NCI-H2029 (cell line): ENCODE measurements around the gene LPIN1.

Experiments used
- DNase-seq: peaks from one replicate; lab custom pipeline; 2025; lab: John Stamatoyannopoulos, UW

The LPIN1 gene

DNA sequence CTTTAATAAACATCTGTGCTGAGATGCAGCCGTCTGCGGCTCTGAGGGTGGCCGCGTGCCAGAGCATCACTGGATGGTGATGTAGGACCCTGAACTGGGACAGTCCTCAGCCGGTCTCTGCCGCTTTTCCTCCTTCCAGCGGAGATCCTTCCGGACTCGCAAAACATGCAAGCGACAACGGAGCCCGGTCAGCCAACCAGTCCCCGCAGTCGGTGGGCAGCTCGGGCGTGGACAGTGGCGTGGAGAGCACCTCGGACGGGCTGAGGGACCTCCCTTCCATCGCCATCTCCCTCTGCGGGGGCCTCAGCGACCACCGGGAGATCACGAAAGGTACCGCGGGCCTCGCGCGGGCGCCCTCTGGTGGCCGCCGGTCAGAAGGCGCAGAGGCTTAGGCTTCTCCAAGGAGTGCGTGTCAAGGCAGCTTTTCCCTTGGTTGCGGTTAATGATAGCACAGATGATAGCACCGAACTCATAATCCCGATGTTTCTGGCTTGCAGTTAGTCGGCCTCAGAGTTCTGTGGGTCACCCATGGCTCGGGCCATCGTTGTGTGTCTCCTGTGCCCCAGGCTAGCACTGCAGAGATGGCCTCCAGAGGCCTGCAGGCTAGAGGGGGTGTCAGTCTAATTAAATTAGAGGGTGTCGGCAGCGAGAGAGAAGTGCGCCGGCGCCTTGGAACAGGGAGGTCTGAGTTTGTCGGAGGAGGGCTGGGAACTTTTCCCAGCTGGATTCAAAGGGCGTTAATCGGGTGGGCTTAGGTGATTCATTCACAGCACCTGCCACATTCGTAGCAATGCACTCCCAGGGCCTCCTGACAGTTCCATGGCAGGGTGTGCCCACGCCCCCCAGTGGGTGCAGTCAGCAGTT, 38.5 kb downstream of the LPIN1 start:
- no peak for DNase-seq

DNA sequence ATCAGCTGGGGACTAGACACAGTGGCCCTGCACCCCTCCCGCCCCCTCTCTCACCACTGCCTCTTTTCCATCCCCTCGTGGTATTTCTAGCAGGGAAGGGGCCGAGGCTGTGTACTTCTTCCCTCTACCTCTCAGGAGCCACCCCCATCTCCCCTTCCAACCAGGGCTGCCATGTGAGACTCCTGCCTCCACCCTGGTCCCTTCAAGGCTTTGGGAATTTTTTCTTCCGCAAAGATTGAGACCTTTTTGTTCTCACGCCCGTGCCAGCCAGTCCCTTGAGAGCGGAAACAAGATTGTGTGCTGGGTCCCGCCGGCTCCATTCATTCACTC, 39.1 kb downstream of the LPIN1 start:
- DNase-seq, result no peak

DNA sequence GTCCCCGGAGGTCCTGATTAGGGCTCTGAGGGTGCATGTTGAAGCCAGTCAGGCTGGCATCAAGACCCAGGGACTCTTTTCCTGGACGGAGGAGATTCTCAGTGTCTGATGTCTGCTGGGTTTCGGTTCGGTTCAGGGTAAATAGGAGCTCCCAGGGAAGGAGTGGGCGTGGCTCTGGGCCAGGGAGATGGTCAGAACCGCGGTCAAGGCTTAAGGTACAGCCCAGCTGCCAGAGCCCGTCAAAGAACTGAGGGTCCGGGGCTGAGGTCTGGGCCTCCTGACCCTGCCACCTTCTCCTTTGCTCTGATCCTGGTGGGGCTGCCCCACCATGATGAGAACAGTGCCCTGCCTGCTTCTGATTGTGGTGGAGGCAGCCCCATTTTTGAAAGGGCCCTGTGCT, 39.8 kb downstream of the LPIN1 start:
- no peak for DNase-seq

DNA sequence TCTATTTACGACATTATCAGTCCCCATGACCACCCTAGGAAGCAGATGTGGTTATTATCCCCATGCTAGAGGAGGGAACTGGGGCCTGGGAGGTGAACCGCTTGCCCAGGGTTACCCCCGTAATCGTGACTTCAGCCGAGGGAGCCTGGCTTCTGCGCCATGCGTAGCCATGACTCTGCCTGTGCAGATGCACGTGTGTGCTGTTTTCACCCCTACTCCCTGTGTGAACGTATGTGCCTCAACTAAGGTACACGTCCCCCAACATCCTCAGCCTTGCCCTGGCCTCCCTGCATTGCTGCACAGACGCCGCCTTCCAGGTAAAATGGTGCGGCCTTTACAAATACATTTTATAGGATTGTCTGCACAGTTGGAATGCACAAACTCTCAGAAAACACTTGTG, 40.2 kb downstream of the LPIN1 start:
- DNase-seq, result no peak

DNA sequence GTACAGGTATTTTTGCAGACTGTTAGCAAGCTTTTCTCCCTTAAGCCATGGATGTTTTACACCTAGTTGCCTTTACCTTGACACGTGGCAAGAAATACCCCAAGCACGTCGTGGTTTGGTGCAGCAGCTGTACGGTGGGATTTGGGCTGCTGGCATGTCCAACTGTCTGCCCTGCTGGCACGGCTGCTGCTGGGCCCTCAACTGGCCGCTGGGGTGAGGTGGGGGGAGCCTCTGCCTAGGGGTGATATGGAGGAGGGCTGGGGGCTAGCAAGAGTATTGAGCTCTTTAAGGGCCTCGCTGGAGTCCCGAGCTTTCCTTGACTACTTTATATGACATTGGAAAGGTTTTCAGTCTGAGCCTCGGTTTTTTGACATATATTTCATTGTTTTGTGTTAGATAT, 41.6 kb downstream of the LPIN1 start:
- no peak for DNase-seq

DNA sequence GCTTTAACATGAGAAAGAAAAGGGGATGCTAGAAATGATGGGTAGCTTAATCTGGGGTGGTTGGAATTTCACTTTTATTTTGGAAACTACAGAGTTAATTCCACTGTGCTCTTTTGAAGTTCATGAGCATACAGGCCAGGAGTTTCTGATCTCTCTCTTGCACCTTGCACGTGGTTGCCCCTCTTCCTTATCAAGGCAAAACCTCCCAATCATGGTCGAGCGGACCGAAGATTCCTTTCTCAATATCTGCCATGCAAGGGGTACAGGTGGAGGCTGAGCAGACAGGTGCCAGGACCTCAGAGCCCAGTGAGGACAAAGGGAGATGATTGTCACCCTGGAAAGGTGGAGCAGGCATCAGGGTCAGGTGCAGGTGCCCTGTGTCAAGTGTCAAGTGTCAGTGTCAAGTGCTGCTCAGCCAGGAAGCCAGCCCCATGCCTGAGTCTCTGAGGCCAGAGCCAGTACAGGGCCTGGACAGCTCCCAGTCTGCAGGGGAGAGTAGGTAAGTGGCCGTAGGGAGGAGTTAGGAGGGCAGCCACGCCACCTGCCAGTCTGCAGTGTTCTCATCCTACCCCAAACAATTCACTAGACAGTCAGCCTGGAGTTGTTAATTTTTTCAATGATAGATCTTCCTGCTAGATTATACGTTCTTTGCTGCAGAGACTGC, 42.2 kb downstream of the LPIN1 start:
- DNase-seq, result no peak

DNA sequence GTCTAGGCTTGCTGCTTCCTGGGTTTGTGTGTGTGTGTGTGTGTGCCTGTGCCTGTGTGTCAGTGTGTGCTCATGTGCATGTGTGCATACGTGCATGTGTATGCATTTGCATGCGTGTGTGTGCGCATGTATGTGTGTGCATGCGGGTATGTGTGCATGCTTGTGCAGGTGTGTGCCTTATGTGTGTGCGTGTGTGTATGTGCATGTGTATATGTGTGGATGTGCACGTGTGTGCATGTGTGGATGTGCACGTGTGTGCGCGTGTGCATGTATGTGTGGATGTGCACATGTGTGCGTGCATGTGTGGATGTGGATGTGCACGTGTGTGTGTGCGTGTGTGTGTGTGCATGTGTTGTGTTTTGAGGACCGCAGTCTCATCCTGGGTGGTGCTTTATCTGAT, 42.8 kb downstream of the LPIN1 start:
- DNase-seq, result no peak

DNA sequence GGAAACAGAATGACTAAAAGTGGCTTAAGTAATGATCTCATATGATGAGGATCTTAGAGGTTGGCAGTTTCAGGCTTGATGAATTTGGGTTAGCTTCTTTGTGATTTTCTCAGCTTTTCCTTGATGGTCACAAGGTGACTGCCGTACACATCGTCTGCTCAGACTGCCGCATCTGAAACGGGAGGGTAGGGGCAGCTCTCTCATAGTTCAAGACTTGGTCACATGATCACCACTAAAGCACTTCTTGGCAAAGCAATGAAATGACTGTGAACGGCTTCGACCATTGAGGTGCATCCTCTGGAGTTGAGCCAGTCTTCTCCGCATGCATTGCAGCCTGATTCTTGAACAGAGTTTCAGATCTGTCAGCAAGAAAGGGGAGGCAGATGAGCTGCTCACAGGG, 43.8 kb downstream of the LPIN1 start:
- no peak for DNase-seq

DNA sequence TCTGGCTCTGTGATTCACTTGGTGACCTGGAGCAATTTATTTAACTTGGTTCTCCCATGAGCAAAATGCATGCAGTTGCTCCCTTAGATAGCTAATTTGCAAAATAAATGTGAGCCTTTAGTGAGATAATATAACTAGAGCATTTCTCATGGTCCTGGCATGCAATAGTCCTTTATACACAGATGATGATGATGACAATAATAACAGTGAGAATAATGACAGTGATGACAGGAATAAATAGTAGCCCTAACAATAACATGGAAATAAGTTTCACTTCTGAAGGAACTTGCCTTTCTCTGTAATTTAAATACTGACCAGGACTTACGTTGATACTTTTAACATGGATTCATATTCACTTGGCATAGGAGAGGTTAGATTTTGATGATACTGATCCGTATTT, 49.2 kb downstream of the LPIN1 start:
- no peak for DNase-seq

DNA sequence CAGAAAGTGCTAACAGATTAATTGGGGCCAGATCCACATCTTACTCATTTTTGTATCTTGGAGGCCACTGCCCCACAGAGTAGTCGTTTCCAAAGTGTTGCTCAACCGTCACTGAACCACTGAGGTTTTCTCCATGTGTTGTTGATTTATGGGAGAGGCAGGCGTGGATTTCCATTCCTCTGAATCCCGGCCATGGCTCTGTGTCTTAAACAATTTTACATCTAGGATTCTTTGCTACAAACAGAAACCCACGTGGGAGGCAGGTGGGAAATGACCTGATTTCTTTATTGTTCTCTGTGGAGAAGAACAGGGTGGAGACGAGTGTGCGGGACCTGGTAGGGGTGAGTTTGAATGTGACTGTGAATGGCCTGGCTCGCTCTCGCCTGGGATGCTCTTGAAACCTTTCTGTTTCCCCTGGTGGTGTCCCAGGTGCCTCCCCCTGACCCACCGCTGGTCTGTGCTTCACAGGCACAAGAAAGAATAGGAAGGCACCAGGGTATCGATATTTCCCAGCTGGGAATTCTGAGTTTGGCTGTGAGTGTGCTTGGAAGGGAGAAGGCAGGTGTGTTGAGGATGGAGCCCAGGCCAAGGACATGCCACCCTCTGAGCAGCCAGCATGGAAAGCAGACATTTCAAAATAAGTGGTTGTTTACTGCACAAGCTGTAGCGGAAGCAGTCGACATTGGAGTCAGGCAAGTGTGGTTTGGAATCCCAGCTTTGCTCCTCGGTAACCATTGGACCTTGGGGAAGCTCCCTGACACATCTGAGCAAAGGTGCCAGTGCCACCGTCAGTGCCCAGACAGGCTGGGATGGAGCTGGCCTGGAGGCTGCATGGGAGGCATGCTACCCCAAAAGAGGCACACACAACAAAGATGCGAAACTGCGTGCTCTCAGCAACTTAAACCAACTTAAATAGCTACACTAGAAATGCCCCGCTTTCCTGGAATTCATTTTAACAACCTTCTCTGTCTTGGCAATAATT, 50.0 kb downstream of the LPIN1 start:
- no peak for DNase-seq

DNA sequence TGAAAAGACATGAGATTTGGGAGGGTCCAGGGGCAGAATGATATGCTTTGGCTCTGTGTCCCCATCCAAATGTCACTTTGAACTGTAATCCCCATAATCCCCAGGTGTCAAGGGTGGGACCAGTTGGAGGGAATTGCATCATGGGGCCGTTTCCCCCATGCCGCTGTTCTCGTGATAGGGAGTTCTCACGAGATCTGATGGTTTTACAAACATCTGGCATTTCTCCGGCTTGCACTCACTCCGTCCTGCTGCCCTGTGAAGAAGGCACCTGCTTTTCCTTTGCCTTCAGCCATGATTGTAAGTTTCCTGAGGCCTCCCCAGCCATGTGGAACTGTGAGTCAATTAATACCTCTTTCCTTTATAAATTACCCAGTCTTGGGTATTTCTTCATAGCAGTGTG, 51.4 kb downstream of the LPIN1 start:
- no peak for DNase-seq

DNA sequence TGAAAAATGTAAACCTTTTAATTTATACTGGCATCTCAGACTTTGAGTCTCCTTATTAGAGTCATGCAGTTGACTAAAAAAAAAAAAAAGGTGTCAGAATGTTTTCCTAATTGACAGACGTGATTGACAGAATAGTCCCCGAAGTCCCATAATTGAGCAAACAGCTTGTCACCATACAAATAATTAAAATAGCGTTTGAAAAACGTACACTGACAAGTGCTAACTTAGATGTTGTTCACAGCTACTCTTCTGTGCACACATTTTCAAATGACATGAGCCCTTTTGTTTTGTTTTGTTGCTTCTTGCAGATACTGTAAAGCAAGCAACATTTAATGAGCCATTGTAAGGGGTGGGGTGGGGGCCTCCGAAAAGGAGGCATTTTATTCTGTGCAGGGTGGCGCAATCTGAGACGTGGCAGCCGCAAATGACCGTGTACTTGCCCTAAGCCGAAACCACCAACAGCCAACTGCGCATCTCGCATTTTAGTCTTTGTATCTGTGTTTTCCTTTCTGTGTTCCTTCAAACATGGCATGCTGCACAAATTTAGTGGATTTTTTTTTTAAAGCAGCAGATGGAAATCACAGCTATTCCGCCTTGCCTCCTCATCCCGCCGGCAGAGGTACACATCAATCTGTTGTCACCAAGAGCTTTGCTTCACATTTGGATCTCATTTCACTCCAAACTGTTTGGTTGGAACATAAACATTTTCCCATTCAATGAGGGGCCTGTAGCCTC, 52.4 kb downstream of the LPIN1 start:
- DNase-seq, result no peak

DNA sequence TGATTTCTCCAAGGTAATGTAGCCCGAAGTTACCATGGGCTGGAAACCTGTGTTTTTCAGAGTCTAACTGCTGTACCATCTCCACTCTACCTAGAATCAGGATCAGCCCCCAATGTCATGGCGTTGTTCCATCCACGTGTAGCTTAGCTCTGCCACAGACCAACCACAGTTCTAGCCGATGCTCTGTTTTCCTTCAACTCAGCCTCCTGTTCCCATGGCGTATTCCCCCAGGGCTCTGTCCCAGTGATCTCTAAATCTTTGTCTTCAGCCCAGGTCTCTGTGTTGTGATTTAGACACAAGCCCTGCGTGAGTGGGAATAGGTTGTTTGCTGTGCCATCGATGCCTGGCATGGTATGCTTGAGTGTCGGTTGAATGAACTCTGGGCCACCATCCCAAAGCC, 53.4 kb downstream of the LPIN1 start:
- no peak for DNase-seq

DNA sequence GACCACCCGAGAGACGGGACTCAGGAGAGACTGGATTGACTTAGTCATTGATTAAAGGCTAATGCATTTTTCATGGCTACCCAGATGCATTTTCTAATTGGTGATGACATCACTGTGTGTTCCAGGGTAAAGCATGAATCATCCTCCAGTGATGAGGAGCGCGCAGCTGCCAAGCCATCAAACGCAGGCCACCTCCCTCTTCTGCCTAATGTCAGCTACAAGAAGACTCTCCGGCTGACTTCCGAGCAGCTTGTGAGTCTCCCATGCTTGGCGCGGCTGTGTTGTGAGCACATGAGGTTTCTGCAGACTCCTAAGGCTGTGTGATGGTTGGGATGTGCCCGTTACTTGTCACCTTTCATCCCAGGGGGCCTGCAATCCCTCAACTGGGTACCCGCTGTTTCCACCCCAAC, 56.4 kb downstream of the LPIN1 start:
- DNase-seq, result no peak

DNA sequence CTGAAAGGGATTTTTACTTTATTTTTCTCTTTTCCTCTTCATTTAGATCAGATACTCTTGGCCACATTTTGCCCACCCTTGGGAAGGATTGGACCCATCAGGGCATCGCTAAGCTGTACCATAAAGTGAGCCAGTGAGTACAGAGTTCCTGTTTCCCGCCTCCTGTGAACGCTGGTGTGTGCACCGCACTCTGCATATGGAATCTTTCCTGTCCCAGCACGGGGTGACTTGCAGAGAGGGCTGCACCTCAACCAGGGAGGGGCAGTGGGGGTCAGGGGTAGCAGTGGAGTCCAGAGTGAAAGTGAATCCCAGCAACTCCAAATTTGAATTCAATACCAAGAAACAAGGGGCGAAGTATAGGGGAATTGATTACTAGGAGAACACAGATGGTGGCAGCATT, 58.6 kb downstream of the LPIN1 start:
- no peak for DNase-seq

DNA sequence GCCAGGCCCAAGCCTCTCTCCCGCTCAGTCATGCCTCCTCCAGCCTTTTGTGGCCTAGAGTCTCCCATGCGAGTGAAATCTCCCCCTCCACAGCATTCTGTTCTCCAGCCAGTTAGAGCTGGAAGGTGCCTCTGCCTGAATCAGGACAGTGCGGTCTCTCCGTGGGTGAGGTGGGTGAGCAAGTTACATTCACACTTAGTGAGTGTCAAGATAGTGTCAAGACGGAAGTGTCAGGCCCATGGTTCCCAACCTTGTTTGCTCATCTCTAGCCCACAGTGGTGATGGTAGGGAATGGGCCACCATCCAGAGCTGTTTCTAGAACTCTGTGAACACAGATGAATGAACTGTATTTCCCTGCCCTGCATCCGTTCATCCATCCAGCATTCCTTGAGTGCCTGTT, 59.5 kb downstream of the LPIN1 start:
- no peak for DNase-seq

DNA sequence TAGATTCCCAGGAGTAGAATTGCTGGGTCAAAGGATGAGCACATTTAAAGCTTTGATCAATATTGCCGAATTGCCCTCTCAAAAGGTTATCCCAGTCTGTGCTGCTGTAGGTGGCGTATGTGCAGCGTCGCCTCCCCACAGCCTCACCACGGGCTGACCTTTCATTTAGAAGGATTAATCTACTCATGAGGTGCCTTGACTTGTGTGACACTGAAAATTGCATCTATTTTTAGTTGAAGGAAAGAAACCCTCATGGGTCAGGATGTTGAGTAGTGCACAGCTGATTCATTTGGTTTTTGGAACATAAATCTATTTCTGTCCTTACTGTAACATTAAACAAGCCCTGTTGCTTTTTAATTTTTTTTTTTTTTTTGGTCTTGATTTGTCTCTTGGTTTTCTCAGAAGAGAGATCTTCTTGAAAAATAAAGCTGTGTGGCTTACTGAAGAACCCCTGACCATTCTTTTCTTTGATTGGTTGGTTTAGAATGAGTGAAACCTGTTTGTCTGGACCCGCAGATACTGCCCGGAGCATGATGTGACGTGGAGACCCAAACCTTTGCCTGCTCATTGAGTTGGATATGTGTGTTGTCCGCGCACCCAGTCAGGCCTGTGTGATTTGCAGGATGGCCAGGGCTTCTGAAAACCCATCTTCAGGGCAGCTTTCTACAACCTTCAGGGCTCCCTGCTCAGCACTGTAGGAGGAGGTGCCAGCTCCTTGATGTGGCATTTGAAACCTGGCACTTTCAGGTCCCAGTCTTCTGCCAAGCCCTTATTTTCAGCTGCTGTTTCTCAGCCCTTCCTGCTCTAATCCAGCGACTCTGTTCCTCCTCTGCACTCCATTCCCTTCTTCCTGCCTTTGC, 61.0 kb downstream of the LPIN1 start:
- DNase-seq, result no peak

DNA sequence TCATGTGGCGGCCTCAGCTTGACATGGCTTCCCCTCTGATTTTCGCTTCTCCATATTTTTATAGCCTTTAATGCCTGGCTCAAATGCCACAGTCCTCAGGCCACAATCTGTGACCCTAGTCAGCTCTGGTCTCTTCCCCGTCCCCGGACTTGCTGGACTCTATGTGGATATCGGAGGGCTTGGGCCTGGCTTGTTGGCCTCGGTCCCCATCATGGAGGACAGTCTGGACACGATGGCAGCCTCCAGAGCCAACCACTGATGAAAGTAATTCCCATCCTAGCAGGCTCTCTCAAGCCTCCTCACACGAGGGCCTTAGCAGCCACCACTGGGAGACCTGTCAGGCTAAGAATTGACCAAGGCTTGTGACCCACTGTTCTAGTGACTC, 61.6 kb downstream of the LPIN1 start:
- DNase-seq, result no peak

DNA sequence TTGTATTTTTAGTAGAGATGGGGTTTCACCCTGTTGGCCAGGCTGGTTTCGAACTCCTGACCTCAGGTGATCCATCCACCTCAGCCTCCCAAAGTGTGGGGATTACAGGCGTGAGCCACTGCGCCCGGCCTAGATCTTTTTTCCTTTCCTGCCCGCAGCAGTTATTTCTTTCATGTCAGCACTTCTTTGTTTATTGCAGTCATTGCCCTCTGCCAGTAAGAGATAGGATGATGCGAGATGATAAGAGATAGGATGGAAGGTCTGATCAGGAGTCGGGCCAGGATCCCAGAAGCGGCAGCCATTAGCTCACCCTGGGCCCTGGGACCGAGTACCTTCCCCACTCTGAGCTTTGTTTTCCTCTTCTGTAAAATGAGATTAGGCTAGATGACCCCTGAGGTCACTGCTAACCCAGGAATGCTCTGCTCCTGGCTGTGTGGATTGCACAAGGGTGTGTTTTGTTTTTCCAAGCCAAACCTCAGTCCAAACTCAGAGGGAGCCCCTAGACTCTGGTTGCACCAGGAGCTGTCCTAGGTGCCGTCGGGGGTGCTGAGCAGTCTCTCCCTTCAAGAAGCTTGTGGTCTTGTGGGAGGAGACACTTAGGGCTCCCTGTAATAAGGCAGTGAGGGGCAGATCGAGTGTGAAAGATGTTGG, 63.3 kb downstream of the LPIN1 start:
- no peak for DNase-seq

DNA sequence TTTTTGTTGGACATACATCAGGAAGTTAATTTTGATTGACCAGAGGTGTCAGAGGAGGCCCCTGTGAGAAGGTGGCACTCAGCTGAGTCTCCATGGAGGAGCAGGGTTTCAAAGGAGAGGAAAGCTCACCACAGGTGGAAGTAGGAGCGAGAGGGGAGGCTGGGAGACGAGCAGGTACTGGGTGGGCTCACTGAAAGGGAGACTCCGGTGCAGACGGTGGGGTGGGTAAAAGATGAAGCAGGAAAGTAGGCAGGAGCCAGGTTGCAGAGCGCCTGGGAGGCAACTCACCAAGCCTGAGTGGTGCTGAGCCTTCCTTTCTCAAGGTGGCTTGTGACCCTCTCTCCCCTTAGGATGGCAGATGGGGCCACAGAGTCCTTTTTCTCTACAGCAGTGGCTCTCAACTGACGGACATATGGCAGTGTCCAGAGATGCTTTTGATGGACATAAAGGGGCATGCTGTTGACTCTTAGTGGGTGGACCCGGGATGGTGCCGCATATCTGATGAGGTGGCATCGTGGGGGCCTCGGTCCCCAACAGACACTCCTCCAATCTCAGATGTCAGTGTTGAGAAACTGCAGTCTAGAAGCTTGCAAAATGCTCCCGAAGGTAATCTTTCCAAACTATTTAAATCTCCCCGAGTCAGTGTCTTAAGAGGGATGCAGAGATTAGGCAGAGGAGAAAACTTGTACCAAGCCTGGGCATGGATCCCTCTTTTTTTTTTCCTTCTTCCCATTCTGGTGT, 64.0 kb downstream of the LPIN1 start:
- DNase-seq, result no peak
